DOHH2 (cell line): Measurements from ENCODE around the gene MTURN.

Source experiments
- H3F3A ChIP-seq: fragments of 200-600 bp; sonication (generic), shearing (Covaris generic); 2 replicates; pipeline ENCODE4 v1.6.0; 2016; ENCODE audit warnings: antibody characterized with exemption, mild to moderate bottlenecking; ENCODE audit not compliant: control insufficient read depth, insufficient read depth
- H3K27ac ChIP-seq: fragments of 200-600 bp; sonication (generic); 2 replicates; pipeline ENCODE4 v1.5.1; 2014; ENCODE audit warnings: low read depth, mild to moderate bottlenecking, low read length, moderate library complexity
- H3K27me3 ChIP-seq: fragments of 200-600 bp; sonication (generic); 2 replicates; pipeline ENCODE4 v1.6.1; 2014; ENCODE audit warnings: mild to moderate bottlenecking, low read length, mixed read lengths; ENCODE audit not compliant: control insufficient read depth
- H3K36me3 ChIP-seq: fragments of 200-600 bp; sonication (generic); 2 replicates; pipeline ENCODE4 v1.6.1; 2014; ENCODE audit warnings: mild to moderate bottlenecking, low read length, moderate library complexity, mixed read lengths; ENCODE audit not compliant: control insufficient read depth
- H3K4me1 ChIP-seq: fragments of 200-600 bp; sonication (generic); 2 replicates; pipeline ENCODE4 v1.6.1; 2014; ENCODE audit warnings: mild to moderate bottlenecking, low read length, mixed read lengths; ENCODE audit not compliant: control insufficient read depth
- H3K4me2 ChIP-seq: fragments of 200-600 bp; sonication (generic); 2 replicates; pipeline ENCODE4 v1.6.0; 2014; ENCODE audit warnings: mild to moderate bottlenecking, low read length, moderate library complexity
- H3K4me3 ChIP-seq: fragments of 200-600 bp; sonication (generic); 2 replicates; pipeline ENCODE4 v1.5.1; 2014; ENCODE audit warnings: mild to moderate bottlenecking, low read length, mixed read lengths
- H3K79me2 ChIP-seq: fragments of 200-600 bp; sonication (generic); 2 replicates; pipeline ENCODE4 v1.6.1; 2014; ENCODE audit warnings: mild to moderate bottlenecking, low read length, mixed read lengths; ENCODE audit not compliant: control insufficient read depth
- H3K9me2 ChIP-seq: fragments of 200-600 bp; sonication (generic); replicated peaks from 2 replicates; pipeline ENCODE4 v1.6.1; 2014; ENCODE audit warnings: mild to moderate bottlenecking, low read length, mixed read lengths; ENCODE audit not compliant: control insufficient read depth
- H3K9me3 ChIP-seq: fragments of 200-600 bp; sonication (generic); 2 replicates; pipeline ENCODE4 v1.6.1; 2014; ENCODE audit warnings: antibody characterized with exemption, low read length, mixed read lengths; ENCODE audit not compliant: control insufficient read depth, insufficient read depth
- H4K20me1 ChIP-seq: fragments of 200-600 bp; sonication (generic); 2 replicates; pipeline ENCODE4 v1.6.0; 2014; ENCODE audit warnings: low read depth, mild to moderate bottlenecking, antibody characterized with exemption, low read length, moderate library complexity; ENCODE audit not compliant: control insufficient read depth, insufficient read depth
- EZH2phosphoT487 ChIP-seq: fragments of 200-600 bp; sonication (generic); IDR thresholded peaks from 2 replicates; pipeline ENCODE4 v1.6.1; 2017; ENCODE audit warnings: borderline replicate concordance, mild to moderate bottlenecking, antibody characterized with exemption, low read length, moderate library complexity, mixed read lengths
- TF ChIP-seq, protein P1 (sequence below): fragments of 200-600 bp; sonication (generic); IDR thresholded peaks from one replicate; pipeline ENCODE4 v1.5.1; 2014; ENCODE audit warnings: antibody characterized with exemption, mild to moderate bottlenecking, low read depth, low read length; ENCODE audit not compliant: poor library complexity, severe bottlenecking

Gene MTURN

DNA sequence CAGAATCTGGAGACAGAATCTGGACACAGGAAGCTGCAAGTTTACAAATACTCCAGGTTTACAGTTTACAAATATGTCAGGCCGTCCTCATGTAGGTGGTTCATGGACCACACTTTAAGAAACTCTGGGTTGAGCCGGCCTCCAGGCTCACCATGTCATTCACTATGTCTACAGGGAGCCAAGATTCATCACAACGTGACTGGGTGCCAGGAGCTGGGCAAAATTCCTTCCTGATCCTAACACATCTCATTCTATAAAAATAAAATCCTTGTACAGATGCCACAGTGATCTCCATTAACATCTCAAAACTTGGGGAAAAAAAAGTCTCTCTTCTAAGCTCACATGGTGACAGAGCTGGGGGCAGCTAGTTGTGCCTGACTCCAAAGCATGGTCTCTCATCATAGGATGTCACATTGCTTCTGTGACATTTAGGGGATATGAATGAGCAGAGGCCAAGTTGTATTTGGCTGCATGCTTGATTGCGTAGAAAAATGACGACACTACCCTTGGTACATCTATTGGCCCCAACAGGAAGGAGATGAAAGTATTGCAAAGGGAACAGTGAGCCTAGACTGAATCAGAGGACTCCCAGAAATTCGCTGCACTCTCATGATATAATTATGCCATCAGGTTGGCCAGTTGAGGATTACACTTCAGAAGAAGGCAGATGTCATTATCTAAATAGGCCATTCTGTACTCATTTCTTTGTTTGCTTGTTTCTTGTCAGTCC, 35.9 kb downstream of the MTURN start:
- Histone ChIP-seq H3K79me2 (no peaks in the 10 kb centered on the region), H3K9me2 (no peaks in the 10 kb centered on the region), H3K4me3 (no peak overlapping the region), H3K4me2 (no peak overlapping the region), H4K20me1 (no peaks in the 10 kb centered on the region), H3K27ac (no peak overlapping the region), H3K9me3 (no peaks in the 10 kb centered on the region), H3K4me1 (peaks cover 2% of the 10 kb centered on the region), H3K36me3 (no peaks in the 10 kb centered on the region), H3F3A (no peaks in the 10 kb centered on the region), H3K27me3 (no peaks in the 10 kb centered on the region; the same call in 1 of the 2 replicates)
- TF ChIP-seq EZH2phosphoT487 = no peak
- TF ChIP-seq, protein P1, sequence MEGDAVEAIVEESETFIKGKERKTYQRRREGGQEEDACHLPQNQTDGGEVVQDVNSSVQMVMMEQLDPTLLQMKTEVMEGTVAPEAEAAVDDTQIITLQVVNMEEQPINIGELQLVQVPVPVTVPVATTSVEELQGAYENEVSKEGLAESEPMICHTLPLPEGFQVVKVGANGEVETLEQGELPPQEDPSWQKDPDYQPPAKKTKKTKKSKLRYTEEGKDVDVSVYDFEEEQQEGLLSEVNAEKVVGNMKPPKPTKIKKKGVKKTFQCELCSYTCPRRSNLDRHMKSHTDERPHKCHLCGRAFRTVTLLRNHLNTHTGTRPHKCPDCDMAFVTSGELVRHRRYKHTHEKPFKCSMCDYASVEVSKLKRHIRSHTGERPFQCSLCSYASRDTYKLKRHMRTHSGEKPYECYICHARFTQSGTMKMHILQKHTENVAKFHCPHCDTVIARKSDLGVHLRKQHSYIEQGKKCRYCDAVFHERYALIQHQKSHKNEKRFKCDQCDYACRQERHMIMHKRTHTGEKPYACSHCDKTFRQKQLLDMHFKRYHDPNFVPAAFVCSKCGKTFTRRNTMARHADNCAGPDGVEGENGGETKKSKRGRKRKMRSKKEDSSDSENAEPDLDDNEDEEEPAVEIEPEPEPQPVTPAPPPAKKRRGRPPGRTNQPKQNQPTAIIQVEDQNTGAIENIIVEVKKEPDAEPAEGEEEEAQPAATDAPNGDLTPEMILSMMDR = no peak

DNA sequence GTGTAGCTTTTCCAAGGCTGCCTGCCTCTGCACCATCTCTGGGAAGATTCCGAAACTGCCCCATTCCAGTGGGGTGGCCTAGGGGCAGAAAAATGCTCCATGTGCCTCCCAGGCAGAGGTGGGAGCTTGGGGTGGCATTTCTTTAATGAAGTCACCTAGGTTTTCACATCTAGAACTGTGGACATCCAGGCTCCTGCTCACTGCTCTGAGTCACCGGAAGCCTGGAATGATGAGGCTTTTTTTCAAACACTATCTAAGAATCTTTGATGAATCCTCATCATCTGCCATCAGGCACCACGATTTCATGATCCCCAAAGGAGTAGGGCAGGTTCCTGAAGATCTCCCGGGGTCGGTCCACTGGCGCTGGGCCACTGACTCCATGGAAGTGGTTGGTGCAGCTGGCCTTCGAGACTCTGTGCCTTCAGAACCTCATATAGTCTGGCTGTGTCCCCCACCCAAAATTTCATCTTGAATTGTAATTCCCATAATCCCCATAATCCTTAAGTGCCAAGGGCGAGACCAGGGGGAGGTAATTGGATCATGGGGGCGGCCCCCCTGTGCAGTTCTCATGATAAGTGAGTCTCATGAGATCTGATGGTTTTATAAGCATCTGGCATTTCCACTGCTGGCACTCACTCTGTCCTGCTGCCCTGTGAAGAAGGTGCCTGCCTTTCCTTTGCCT, 37.1 kb downstream of the MTURN start:
- no peaks in the 10 kb centered on the region; the same call in 1 of the 2 replicates for H3K27me3 ChIP-seq
- H3K9me3 ChIP-seq = no peaks in the 10 kb centered on the region
- H3K9me2 ChIP-seq = no peaks in the 10 kb centered on the region
- no peaks in the 10 kb centered on the region for H3F3A ChIP-seq
- H3K27ac ChIP-seq = no peak overlapping the region
- no peaks in the 10 kb centered on the region for H3K79me2 ChIP-seq
- H3K4me2 ChIP-seq = no peak overlapping the region
- peaks cover 14% of the 10 kb centered on the region for H3K4me1 ChIP-seq
- no peaks in the 10 kb centered on the region for H4K20me1 ChIP-seq
- TF ChIP-seq, protein P1 = no peak
- TF ChIP-seq EZH2phosphoT487 = no peak
- no peak overlapping the region for H3K4me3 ChIP-seq
- no peaks in the 10 kb centered on the region for H3K36me3 ChIP-seq

DNA sequence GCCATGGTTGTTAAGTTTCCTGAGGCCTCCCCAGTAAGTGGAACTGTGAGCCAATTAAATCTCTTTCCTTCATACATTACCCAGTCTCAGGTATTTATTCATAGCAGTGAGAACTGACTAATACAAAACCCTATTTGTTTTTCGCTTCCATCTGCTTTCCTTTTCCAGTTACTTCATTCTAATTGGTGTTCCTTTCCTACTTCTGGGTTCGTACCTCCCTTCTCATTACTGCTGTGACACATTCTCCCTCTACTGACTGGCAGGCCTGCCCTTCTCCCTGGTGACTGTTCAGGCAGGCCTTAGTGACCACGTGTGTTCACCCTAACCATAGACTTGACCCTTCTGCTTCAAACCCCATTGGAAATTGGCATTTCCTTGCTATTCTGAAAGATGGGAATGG, 37.7 kb downstream of the MTURN start:
- Histone ChIP-seq H3K27ac (no peak overlapping the region), H3K9me3 (no peaks in the 10 kb centered on the region), H3K79me2 (no peaks in the 10 kb centered on the region), H3K9me2 (no peaks in the 10 kb centered on the region), H3K36me3 (no peaks in the 10 kb centered on the region), H3K4me3 (no peak overlapping the region), H4K20me1 (no peaks in the 10 kb centered on the region), H3K4me1 (peaks cover 17% of the 10 kb centered on the region), H3F3A (no peaks in the 10 kb centered on the region), H3K27me3 (no peaks in the 10 kb centered on the region; the same call in 1 of the 2 replicates), H3K4me2 (no peak overlapping the region)
- TF ChIP-seq EZH2phosphoT487 = no peak
- TF ChIP-seq, protein P1 = no peak
